GM10248 (cell line): ENCODE results near the gene RPL6.
"Not testable (repeated sequence)": the region's sequence is repeated elsewhere in the genome, so short reads cannot be mapped to it uniquely, and the experiment has no call there.

ENCODE experiments used
- CTCF ChIA-PET: fragments of 300-600 bp; sonication (Branson Sonifier 250); formaldehyde crosslinking; extraction: SDS; loops from one replicate; lab custom pipeline; 2021; ENCODE audit warnings: antibody characterized with exemption; lab: Yijun Ruan, JAX
- POLR2A ChIA-PET: fragments of 350-650 bp; sonication (Branson Sonifier 250); formaldehyde crosslinking; extraction: SDS; loops from one replicate; lab custom pipeline; 2020; ENCODE audit warnings: antibody characterized with exemption; lab: Yijun Ruan, JAX
- DNase-seq: peaks from one replicate; pipeline ENCODE4 v3.0.0; 2012; ENCODE audit errors: extremely low spot score
- TF ChIP-seq, protein P1 (sequence below): IDR thresholded peaks from 2 replicates; pipeline ENCODE4 v1.5.1; 2012; ENCODE audit warnings: mild to moderate bottlenecking, low read depth; ENCODE audit errors: extremely low read depth, missing control alignments, control extremely low read depth

RPL6 gene

DNA sequence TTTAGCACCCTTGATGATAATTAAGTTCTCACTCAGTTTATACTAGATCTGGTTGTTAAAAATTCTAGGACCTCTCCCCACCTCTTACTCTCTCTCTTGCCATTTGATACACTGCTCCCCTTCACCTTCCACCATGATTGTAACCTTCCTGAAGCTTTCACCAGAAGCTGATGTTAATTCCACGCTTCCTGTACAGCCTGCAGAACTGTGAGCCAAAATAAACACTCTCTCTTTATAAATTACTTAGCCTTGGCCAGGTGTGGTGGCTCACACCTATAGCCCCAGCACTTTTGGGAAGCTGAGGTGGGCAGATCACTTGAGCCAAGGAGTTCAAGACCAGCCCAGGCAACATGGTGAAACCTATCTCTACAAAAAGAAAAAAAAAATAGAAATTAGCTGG is 16.1 kb downstream of the RPL6 start:
- no peak for DNase-seq
- CTCF ChIA-PET = interaction anchor here (1.8 to 4.0 kb wide), 2 partner anchors 9 to 195 kb away, joined by 6 to 18 read pairs; no protein-coding TSS in a partner anchor
- TF ChIP-seq, protein P1, sequence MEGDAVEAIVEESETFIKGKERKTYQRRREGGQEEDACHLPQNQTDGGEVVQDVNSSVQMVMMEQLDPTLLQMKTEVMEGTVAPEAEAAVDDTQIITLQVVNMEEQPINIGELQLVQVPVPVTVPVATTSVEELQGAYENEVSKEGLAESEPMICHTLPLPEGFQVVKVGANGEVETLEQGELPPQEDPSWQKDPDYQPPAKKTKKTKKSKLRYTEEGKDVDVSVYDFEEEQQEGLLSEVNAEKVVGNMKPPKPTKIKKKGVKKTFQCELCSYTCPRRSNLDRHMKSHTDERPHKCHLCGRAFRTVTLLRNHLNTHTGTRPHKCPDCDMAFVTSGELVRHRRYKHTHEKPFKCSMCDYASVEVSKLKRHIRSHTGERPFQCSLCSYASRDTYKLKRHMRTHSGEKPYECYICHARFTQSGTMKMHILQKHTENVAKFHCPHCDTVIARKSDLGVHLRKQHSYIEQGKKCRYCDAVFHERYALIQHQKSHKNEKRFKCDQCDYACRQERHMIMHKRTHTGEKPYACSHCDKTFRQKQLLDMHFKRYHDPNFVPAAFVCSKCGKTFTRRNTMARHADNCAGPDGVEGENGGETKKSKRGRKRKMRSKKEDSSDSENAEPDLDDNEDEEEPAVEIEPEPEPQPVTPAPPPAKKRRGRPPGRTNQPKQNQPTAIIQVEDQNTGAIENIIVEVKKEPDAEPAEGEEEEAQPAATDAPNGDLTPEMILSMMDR = no peak
- POLR2A ChIA-PET = interaction anchor here (0.6 kb wide), 1 partner anchor 8 kb away, joined by 3 read pairs; no protein-coding TSS in a partner anchor

DNA sequence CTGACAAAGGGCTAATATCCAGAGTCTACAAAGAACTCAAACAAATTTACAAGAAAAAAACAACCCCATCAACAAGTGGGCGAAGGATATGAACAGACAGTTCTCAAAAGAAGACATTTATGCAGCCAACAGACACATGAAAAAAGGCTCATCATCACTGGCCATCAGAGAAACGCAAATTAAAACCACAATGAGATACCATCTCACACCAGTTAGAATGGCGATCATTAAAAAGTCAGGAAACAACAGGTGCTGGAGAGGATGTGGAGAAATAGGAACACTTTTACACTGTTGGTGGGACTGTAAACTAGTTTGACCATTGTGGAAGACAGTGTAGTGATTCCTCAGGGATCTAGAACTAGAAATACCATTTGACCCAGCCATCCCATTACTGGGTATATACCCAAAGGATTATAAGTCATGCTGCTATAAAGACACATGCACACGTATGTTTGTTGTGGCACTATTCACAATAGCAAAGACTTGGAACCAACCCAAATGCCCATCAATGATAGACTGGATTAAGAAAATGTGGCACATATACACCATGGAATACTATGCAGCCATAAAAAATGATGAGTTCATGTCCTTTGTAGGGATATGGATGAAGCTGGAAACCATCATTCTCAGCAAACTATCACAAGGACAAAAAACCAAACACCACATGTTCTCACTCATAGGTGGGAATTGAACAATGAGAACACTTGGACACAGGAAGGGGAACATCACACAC is 19.3 kb downstream of the RPL6 start:
- DNase-seq, POLR2A ChIA-PET: not testable (repeated sequence)
- CTCF ChIA-PET = interaction anchor here (4.2 kb wide), 1 partner anchor 192 kb away, joined by 82 read pairs; no protein-coding TSS in a partner anchor

DNA sequence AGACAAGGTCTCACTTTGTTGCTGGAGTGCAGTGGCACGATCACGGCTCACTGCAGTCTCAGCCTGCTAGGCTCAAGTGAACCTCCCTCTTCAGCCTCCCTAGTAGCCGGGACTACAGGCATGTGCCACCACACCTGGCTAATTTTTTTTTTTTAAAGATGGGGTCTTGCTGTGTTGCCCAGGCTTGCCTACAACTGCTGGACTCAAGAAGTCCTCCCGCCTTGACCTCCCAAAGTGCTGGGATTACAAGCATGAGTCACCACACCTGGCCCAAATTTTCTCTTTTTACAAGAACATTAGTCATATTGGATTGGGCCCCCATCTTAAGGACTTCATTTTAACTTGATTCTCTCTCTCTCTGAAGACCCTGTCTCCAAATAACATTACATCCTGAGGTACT is 20.2 kb downstream of the RPL6 start:
- TF ChIP-seq, protein P1 = no peak
- CTCF ChIA-PET = interaction anchor here (4.2 kb wide), 1 partner anchor 192 kb away, joined by 82 read pairs; no protein-coding TSS in a partner anchor
- POLR2A ChIA-PET = no interaction called here
- DNase-seq = no peak

DNA sequence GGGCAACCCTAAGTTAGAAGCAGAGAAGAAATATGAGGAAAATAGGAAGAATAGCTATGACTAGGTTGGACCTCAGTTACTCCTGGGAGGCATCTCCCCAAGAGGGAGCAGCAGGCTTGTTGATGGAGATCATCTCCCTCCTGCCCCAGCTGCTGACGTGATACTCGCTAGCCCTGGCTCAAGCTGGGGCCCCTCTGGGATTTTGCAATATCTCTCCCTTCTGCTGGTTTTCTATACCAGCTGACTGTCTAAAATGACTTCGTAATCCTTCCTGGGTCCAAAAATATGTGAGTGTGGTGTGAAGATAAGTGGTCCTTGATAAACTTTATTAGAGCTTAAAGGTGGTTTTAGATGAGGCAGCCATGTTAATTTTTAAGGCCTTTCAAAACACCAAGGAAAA is 22.7 kb downstream of the RPL6 start:
- ChIA-PET CTCF (interaction anchor here (0.7 to 4.2 kb wide), 55 partner anchors 8 to 560 kb away, joined by 3 to 82 read pairs (median 4); no protein-coding TSS in a partner anchor), POLR2A (interaction anchor here (0.6 kb wide), 1 partner anchor 260 kb away, joined by 3 read pairs; no protein-coding TSS in a partner anchor)
- DNase-seq = no peak
- TF ChIP-seq, protein P1 = no peak

DNA sequence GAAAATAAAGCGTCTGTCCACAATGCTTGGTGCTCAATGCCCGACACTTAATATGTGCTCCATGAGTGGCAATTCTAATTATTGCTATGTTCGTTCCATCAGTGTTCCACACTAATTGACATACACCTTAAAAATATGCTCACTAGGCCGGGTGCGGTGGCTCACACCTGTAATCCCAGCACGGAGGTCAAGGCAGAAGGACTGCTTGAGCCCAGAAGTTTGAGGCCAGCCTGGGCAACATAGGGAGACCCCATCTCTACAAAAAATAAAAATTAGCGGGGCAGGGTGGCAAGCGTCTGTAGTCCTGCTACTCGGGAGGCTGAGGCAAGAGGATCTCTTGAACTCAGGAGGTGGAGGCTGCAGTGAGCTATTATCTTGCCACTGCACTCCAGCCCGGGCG is 26.5 kb downstream of the RPL6 start:
- TF ChIP-seq, protein P1 = no peak
- no peak for DNase-seq
- ChIA-PET POLR2A (no interaction called here), CTCF (interaction anchor here (0.9 to 1.6 kb wide), 2 partner anchors 61 to 185 kb away, joined by 3 to 7 read pairs; no protein-coding TSS in a partner anchor)

DNA sequence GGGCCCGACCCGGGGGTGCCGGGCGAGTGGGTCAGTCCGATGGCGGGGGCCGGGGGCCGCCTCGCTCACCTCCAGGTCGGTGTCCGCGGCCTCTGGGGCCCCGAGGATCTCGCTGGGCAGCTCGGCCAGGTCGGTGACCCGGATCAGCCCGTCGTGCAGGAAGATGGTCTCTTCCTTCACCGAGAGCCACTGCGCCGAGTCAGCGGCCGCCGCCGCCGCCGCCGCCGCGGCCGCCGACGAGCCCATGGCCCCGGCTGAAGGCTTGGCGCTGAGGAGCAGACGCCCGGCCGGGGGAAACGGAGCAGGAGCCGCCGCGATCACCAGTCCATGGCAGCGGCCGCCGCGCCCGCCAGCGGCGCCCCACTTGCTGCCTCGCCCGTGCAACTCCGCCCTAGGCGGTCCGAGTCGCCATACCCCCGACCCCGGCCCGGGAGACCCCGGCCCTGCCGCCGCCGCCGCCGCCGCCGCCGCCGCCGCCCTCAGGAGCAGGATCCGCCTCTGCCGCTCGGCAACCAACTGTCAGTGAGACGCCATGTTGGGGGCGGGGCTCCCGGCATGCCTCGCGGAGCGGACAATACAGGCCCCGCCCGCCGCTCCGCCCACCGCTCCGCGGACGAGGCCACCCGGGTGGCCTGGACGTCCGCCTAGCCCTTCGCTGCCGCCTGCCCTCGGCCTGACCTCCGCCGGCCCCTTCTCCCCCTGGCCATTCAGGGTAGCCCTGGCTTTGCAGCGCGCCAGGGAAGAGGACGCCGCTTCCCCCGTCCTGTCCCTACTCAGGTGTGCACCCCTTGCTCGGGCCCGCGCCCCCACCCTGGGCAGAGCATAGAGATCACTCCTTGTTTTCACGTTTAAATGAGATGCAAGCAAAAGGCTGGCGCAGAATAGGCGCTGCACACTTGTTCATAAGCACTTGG is 27.3 kb downstream of the RPL6 start, which contains the start of gene HECTD4:
HECTD4 (minus strand) TSS at position 549 of the 914 bp plus-strand sequence; CDS start at position 246, 303 bp downstream.
- ChIA-PET CTCF (interaction anchor here (1.4 kb wide), 1 partner anchor 184 kb away, joined by 4 read pairs; no protein-coding TSS in a partner anchor), POLR2A (no interaction called here)
- TF ChIP-seq, protein P1 = no peak
- DNase-seq = peak; percentile 98
